Esophagus muscularis mucosa (tissue), 4 donors: ENCODE data around the gene CEP112. TPM values are rescaled to one million over a fixed set of nuclear protein-coding genes. Genes with fewer than 3 reads are reported as not detected.
"Not testable (repeated sequence)": the region's sequence is repeated elsewhere in the genome, so short reads cannot be mapped to it uniquely, and the experiment has no call there.

Source experiments
- DNase-seq: peaks from one replicate; pipeline ENCODE4 v3.0.0-alpha.2; 2017; ENCODE audit errors: extremely low spot score
- H3K27ac ChIP-seq, 4 donors: fragments of 200-600 bp; sonication (generic); replicated peaks in 1 of 4; 1 replicate in 3 of 4; 2 replicates in 1 of 4; pipeline ENCODE4 v1.5.1; 2016 to 2019; ENCODE audit warnings: mild to moderate bottlenecking in 1 of 4
- H3K27me3 ChIP-seq, 4 donors: fragments of 200-600 bp; sonication (generic); one replicate each; pipeline versions ENCODE4 v1.5.1 to v1.6.0; 2016 to 2019
- H3K36me3 ChIP-seq, 4 donors: fragments of 200-600 bp; sonication (generic); one replicate each; pipeline ENCODE4 v1.5.1; 2016 to 2019
- H3K4me1 ChIP-seq, 4 donors: fragments of 200-600 bp; sonication (generic); one replicate each; pipeline ENCODE4 v1.5.1; 2016 to 2019
- H3K4me3 ChIP-seq, 4 donors: fragments of 200-600 bp; sonication (generic); 1 replicate in 2 of 4; 2 replicates in 2 of 4; pipeline ENCODE4 v1.5.1; 2016 to 2019; ENCODE audit warnings: mild to moderate bottlenecking in 4 of 4, moderate library complexity in 1 of 4
- H3K9me3 ChIP-seq, 4 donors: fragments of 200-600 bp; sonication (generic); 1 replicate in 3 of 4; 2 replicates in 1 of 4; pipeline ENCODE4 v1.5.1; 2016 to 2019
- EP300 ChIP-seq: sonication (generic); formaldehyde crosslinking; IDR thresholded peaks from one replicate; pipeline ENCODE4 v1.6.1; 2017; ENCODE audit warnings: antibody characterized with exemption
- POLR2A ChIP-seq: fragments of 450-650 bp; IDR thresholded peaks from one replicate; pipeline ENCODE4 v1.6.1; 2017; ENCODE audit warnings: antibody characterized with exemption, moderate library complexity, mild to moderate bottlenecking, low read depth
- POLR2AphosphoS5 ChIP-seq, 2 donors: sonication (generic); formaldehyde crosslinking; IDR thresholded peaks; one replicate each; pipeline ENCODE4 v1.6.1; 2017; ENCODE audit warnings: antibody characterized with exemption in 2 of 2
- WGBS: methylation state at CpG from one replicate; pipeline ENCODE4 v1.1.5; 2018; 5-methylcytosine and 5-hydroxymethylcytosine counted together
- intact Hi-C: fragments of 100-400 bp; cut with DNase I; formaldehyde crosslinking; loops from one replicate; pipeline ENCODE4 v1.15.1; 2023
- total RNA-seq, 4 donors: library from RNA; depleted of rRNA; stranded (reverse); fragments of >200 nt; gene quantifications; one replicate each; pipeline versions ENCODE4 v1.1.0 to v1.2.1, GENCODE V29; 2016
- TF ChIP-seq, protein P1 (sequence below), 3 experiments: fragments of 200-600 bp in 2 of 3; fragments of 450-650 bp in 1 of 3; sonication (generic) in 2 of 3; IDR thresholded peaks; one replicate each; pipeline ENCODE4 v1.5.1; 2017 to 2019; ENCODE audit warnings: antibody characterized with exemption in 3 of 3, mild to moderate bottlenecking in 2 of 3, moderate library complexity in 1 of 3

The CEP112 gene
- total RNA-seq, 4 donors from 2014 or later = 17.0 to 24.7 (median 23.2) TPM

DNA sequence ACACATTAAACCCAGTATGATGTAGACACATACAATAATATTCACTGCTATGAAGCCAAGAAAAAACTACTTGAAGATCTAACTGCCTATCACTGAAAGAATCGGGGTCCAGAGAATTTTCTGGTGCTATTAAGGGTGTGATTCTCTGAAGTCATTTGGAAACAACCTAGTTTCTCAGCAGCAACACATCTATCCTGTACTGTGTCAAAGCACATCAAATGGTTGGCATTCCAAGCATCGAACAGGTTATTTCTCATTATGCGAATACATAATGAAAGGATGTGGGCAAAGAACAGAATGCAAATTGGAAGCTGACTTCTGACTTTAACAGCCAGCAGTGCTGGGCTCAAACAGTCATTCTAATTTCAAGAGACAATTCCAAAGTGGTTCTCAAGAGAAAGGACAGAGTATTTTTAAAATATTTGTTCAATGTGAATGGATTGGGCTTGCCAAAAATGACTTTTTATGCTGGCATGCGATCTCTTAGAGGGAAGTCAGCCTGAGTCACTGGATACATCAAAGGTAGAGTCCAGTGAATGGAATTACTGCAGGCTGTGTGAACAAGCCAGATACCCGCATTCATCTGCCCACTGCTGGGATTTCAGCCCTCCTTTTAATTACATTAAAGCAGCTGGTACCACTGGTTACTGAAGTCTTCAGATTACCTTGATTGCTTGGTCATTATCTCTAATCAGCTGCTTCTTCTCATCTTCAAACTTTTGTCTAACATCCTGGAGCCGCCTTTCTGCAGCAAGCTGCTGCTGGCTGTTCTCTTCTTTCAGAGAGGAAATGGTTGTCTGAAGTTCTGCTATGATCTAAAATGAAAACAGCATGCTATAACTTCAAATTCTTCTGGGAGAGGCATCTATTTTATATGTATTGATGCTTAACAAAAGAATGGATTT, 449.3 kb downstream of the CEP112 start:
- intact Hi-C loops = no loop called here
- Histone ChIP-seq H3K4me1 (peaks cover 0 to 27% (median 25%) of the 10 kb centered on the region in 4 donors), H3K27ac (peak overlapping the region; percentile 17 to 62 (median 48)), H3K4me3 (no peak overlapping the region), H3K27me3 (no peaks in the 10 kb centered on the region), H3K36me3 (peaks cover 0 to 9% (median 0%) of the 10 kb centered on the region in 4 donors), H3K9me3 (peaks cover 0 to 6% (median 0%) of the 10 kb centered on the region in 4 donors)
- no peak for DNase-seq
- WGBS = 43% methylated on average over 6 of the region's 6 CpGs
- no peak for TF ChIP-seq EP300
- peak in 1 of 2 donors; percentile 10 for TF ChIP-seq POLR2AphosphoS5 (IDR thresholded peaks at IDR 0.05)
- TF ChIP-seq POLR2A = no peak
- TF ChIP-seq, protein P1, sequence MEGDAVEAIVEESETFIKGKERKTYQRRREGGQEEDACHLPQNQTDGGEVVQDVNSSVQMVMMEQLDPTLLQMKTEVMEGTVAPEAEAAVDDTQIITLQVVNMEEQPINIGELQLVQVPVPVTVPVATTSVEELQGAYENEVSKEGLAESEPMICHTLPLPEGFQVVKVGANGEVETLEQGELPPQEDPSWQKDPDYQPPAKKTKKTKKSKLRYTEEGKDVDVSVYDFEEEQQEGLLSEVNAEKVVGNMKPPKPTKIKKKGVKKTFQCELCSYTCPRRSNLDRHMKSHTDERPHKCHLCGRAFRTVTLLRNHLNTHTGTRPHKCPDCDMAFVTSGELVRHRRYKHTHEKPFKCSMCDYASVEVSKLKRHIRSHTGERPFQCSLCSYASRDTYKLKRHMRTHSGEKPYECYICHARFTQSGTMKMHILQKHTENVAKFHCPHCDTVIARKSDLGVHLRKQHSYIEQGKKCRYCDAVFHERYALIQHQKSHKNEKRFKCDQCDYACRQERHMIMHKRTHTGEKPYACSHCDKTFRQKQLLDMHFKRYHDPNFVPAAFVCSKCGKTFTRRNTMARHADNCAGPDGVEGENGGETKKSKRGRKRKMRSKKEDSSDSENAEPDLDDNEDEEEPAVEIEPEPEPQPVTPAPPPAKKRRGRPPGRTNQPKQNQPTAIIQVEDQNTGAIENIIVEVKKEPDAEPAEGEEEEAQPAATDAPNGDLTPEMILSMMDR (IDR thresholded peaks at IDR 0.05) = no peak

DNA sequence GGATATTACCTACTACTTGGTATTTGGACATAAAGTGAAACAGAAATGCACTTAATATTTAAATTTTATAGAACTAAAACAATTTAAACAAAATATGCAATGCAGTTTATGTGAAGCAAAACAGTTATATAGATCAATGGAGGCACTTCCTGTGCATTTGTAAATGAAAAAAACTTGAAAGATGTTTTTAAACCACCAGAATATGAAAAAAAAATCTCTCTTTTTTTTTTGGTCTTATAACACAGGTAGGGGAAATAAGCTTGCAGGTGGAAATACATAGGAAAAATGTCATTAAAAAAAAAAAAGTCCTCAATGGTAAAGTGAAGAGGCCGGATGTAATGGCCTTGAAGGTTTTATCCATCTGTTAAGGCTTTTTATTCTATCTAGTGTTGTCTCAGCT, 450.2 kb downstream of the CEP112 start:
- H3K36me3 ChIP-seq = peaks cover 0 to 9% (median 0%) of the 10 kb centered on the region in 4 donors
- DNase-seq = no peak
- H3K4me1 ChIP-seq = peaks cover 0 to 24% (median 20%) of the 10 kb centered on the region in 4 donors
- H3K27ac ChIP-seq = no peak overlapping the region
- H3K27me3 ChIP-seq = no peaks in the 10 kb centered on the region
- WGBS = 87% methylated on average over 1 of the region's 1 CpG
- intact Hi-C loops = no loop called here
- TF ChIP-seq EP300 (no peak), POLR2AphosphoS5 (IDR thresholded peaks at IDR 0.05) (no peak), POLR2A (no peak)
- TF ChIP-seq, protein P1 (IDR thresholded peaks at IDR 0.05) = no peak
- no peak overlapping the region for H3K4me3 ChIP-seq
- peaks cover 0 to 6% (median 0%) of the 10 kb centered on the region in 4 donors for H3K9me3 ChIP-seq

DNA sequence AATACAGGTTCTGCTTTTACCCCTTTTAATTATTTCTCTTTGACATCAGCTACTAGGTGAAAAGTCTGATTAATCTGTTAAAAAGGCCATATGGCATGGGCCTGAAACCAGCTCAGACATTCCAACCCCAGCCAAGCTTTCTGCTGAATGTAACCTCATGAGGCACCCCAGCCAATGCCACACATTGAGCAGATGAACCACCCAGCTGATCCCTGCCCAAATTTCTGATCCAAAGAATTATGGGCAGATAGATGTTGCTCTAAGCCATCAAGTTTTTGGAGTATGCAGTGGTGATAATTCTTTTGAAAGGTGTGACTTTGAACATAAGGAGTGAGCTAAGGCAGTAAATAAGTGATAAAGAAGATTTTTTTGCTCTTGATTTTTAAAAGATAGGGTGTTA, 452.9 kb downstream of the CEP112 start:
- Histone ChIP-seq H3K36me3 (peaks cover 0 to 9% (median 0%) of the 10 kb centered on the region in 4 donors), H3K4me1 (peaks cover 0 to 21% (median 18%) of the 10 kb centered on the region in 4 donors), H3K27me3 (no peaks in the 10 kb centered on the region), H3K9me3 (peaks cover 0 to 6% (median 0%) of the 10 kb centered on the region in 4 donors), H3K27ac (no peak overlapping the region), H3K4me3 (no peak overlapping the region)
- no peak for DNase-seq
- intact Hi-C loops = no loop called here
- TF ChIP-seq EP300 (no peak), POLR2AphosphoS5 (IDR thresholded peaks at IDR 0.05) (no peak), POLR2A (no peak)
- TF ChIP-seq, protein P1 (IDR thresholded peaks at IDR 0.05) = no peak

DNA sequence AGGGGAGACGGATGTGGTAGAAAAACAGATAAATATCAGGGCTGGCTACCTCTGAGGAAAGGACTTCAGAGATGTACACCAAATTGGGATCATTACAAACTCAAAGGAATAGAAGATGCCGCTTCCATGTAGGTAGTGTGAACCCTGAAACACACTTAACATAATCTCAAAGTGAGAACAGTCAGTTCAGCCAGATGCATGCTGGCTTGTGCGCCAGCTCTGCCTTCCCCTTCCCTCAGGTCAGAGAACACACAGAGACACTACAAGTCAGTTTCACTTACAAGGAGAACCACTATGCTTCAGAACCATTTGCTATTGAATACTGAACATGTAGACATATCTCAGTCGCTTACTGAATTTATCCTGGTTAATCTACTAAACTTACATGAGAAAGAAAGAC, 454.5 kb downstream of the CEP112 start:
- Histone ChIP-seq H3K4me3 (no peak overlapping the region), H3K27ac (no peak overlapping the region), H3K9me3 (peaks cover 0 to 6% (median 1%) of the 10 kb centered on the region in 4 donors), H3K36me3 (peaks cover 0 to 9% (median 0%) of the 10 kb centered on the region in 4 donors), H3K27me3 (no peaks in the 10 kb centered on the region), H3K4me1 (peaks cover 0 to 7% (median 3%) of the 10 kb centered on the region in 4 donors)
- 100% methylated on average over 4 of the region's 4 CpGs for whole genome bisulfite sequencing
- DNase-seq = no peak
- no peak for TF ChIP-seq POLR2AphosphoS5 (IDR thresholded peaks at IDR 0.05)
- intact Hi-C loops = no loop called here

DNA sequence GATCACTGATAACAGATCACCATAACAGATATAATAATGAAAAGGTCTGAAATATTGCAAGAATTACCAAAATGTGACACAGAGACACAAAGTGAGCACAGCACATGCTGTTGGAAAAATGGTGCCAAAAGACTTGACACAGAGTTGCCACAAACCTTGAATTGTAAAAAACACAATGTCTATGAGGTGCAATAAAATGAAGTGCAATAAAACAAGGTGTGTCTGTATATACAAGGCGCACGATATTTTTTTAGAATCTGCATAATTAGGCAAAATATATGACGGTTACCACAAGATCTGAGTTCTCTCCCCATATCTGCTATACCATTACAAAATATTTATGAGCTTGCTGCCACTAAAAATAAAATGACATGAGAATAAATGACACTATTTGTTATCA, 458.6 kb downstream of the CEP112 start:
- peaks cover 0 to 9% (median 2%) of the 10 kb centered on the region in 4 donors for H3K9me3 ChIP-seq
- peaks cover 14 to 20% (median 19%) of the 10 kb centered on the region in 4 donors for H3K4me1 ChIP-seq
- H3K4me3 ChIP-seq = no peak overlapping the region
- TF ChIP-seq POLR2AphosphoS5 (IDR thresholded peaks at IDR 0.05) = no peak
- TF ChIP-seq POLR2A = no peak
- no peak for TF ChIP-seq EP300
- TF ChIP-seq, protein P1 (IDR thresholded peaks at IDR 0.05) = no peak
- DNase-seq = no peak
- WGBS = 98% methylated on average over 3 of the region's 3 CpGs
- intact Hi-C loops = no loop called here
- no peaks in the 10 kb centered on the region for H3K27me3 ChIP-seq
- no peaks in the 10 kb centered on the region for H3K36me3 ChIP-seq
- H3K27ac ChIP-seq = no peak overlapping the region

DNA sequence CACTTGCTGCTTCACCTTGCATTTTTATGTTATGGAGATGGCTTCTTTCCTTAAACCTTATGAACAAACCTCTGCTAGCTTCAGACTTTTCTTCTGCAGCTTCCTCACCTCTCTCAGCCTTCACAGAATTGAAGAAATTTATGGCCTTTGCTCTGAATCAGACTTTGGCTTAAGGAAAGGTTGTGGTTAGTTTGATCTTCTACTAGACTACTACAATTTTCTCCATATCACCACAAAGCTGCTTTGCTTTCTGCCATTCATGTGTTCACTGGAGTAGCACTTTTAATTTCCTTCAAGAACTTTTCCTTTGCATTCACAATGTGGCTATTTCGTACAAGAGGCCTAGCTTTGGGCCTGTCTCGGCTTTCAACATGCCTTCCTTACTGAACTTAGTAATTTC, 459.3 kb downstream of the CEP112 start:
- peaks cover 14 to 21% (median 20%) of the 10 kb centered on the region in 4 donors for H3K4me1 ChIP-seq
- H3K36me3 ChIP-seq, H3K9me3 ChIP-seq, intact Hi-C loops, H3K27me3 ChIP-seq, H3K27ac ChIP-seq, DNase-seq, H3K4me3 ChIP-seq: not testable (repeated sequence)
- WGBS = 94% methylated on average over 2 of the region's 2 CpGs
